Measurements from ENCODE around the gene COL12A1.

Gene COL12A1

GRCh38 chr6:75167851-75168250 is 38.0 kb downstream of the COL12A1 start:
- TF ChIP-seq, protein P1, sequence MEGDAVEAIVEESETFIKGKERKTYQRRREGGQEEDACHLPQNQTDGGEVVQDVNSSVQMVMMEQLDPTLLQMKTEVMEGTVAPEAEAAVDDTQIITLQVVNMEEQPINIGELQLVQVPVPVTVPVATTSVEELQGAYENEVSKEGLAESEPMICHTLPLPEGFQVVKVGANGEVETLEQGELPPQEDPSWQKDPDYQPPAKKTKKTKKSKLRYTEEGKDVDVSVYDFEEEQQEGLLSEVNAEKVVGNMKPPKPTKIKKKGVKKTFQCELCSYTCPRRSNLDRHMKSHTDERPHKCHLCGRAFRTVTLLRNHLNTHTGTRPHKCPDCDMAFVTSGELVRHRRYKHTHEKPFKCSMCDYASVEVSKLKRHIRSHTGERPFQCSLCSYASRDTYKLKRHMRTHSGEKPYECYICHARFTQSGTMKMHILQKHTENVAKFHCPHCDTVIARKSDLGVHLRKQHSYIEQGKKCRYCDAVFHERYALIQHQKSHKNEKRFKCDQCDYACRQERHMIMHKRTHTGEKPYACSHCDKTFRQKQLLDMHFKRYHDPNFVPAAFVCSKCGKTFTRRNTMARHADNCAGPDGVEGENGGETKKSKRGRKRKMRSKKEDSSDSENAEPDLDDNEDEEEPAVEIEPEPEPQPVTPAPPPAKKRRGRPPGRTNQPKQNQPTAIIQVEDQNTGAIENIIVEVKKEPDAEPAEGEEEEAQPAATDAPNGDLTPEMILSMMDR (IDR thresholded peaks at IDR 0.05) = no peak
- Histone ChIP-seq H3K4me3 (no peak overlapping the region), H3K27ac (no peak overlapping the region)
- no peak for DNase-seq (ENCODE audit: low spot score)

DNA sequence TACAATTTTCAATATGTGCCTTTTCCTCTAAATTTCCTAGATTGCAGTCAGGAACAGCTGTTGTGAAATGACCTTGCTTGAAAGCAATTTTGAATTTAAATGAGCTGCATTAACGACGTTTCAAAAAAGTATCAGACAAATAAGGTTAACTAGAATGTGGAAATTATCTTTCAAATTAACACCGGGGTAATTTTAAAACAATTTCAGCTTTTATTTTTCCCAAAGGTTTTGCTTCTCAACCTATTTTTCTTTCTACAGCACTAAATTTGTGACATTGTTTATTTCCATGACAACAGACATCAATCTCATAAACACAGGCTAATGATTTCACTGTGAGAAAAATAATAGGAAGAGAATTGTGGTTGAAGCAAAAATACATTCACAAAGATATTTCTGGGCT is 38.5 kb downstream of the COL12A1 start:
- TF ChIP-seq, protein P1 (IDR thresholded peaks at IDR 0.05) = no peak
- Histone ChIP-seq H3K27ac (no peak overlapping the region), H3K4me3 (no peak overlapping the region)
- no peak for DNase-seq (ENCODE audit: low spot score)

DNA sequence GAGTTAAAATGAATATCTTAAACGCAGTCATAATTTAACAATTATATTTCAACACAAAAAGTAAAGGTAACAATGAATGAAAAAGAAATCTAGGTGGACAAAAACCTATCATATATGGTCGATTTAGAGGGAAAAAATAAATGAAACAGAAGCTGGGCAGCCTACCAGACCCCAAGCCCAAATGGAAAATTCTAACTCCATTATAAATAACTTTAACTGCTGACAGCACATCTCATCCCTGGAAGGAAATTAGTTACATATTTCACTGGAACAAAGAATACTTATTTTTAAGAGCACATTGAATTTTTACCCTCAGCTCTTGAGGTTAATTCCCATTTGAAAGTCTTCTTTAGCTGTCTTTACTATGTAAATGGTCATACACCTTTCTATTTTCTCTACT is 39.1 kb downstream of the COL12A1 start:
- H3K4me3 ChIP-seq = no peak overlapping the region
- H3K27ac ChIP-seq = no peak overlapping the region
- TF ChIP-seq, protein P1 (IDR thresholded peaks at IDR 0.05) = no peak
- no peak for DNase-seq (ENCODE audit: low spot score)

DNA sequence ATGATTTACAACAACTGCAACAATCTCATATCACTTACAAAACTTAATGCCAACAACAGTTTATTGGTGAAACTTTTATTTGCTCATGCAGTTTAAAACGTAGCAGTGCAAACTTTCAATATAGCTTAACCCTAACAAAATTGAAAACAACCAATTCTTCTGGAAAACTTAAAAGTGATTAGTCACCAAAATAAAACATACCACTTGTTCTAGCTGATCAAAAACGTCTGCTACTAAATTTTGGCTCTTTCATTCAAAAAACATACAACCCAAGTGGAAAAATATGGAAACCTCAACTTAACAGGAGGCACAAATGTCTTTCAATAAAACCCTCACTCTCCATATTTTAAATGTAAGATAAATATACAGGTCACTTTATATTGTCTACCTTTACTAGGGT is 39.6 kb downstream of the COL12A1 start:
- Histone ChIP-seq H3K27ac (no peak overlapping the region), H3K4me3 (no peak overlapping the region)
- DNase-seq (ENCODE audit: low spot score) = no peak
- TF ChIP-seq, protein P1 (IDR thresholded peaks at IDR 0.05) = no peak

GRCh38 chr6:75158176-75158575 is 47.7 kb downstream of the COL12A1 start:
- TF ChIP-seq, protein P1 (IDR thresholded peaks at IDR 0.05) = no peak
- H3K27ac ChIP-seq = no peak overlapping the region
- DNase-seq (ENCODE audit: low spot score) = no peak

DNA sequence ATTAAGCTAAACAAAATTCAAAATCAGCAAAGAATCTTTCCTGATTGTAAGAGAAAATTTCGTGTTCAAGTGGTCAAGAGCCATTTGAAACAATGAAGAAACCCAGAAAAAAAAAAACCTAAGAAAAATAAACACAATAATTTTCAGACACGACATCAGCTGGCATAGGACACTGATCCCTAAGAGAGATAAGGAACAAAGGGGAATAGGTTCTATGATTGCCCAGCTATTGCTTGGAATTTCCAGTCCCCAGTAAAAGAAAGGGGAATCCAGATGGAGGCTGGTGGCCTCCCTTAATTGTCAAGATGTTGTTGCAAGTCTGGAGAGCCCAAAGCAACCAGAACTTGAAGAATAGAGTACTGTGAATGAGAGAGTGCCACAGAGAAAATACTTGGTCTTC is 48.5 kb downstream of the COL12A1 start:
- Histone ChIP-seq H3K4me3 (no peak overlapping the region), H3K27ac (no peak overlapping the region)
- TF ChIP-seq, protein P1 (IDR thresholded peaks at IDR 0.05) = no peak
- no peak for DNase-seq (ENCODE audit: low spot score)

More at GRCh38 chr6:75158176-75158575, 47.7 kb downstream of the COL12A1 start:
- no peak overlapping the region for H3K4me3 ChIP-seq

DNA sequence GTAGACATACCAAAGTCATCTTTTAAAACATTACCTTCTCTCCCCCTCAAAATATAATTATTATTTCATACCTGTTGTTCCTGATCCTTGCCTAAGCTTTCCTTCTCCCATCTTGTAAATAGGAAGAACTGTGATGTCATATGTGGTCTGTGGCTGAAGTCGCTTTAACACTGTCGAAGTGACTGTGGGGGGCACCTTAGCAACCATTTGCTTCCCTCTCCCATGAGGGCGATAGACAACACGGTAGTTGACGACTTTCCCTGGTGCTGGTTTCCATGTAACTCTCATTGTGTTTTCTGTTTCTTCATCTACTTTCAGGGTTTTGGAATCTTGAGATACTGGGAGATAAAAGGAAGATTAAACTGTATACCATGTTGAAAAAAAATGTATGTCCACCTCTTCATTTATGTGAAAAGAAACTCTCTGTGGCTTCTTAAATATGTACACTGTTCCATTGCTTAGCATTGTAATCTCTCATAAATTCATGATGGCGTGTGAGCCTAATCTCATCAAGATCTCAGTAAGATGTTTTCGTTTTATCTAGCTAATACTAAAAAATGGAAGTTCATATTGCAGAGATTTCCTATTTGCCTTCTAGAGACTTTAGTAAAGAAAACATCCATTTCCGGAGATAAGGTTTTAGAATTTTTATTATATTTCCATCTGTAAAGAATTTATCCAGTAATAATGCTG is 49.5 kb downstream of the COL12A1 start:
- peak overlapping the region in 1 of 2 donors; percentile 6 for H3K27ac ChIP-seq
- no peak overlapping the region for H3K4me3 ChIP-seq
- DNase-seq (ENCODE audit: low spot score) = no peak
- TF ChIP-seq, protein P1 (IDR thresholded peaks at IDR 0.05) = no peak

Data from coronary artery (tissue), 2 donors.